ENCODE measurements around the gene LBX2. TPM values are rescaled to one million over a fixed set of nuclear protein-coding genes. Genes with fewer than 3 reads are reported as not detected.

The LBX2 gene
- polyA plus RNA-seq, 2 donors: 0.12 to 0.18 TPM

GRCh38 chr2:74535440-74535965 lies 36.1 kb upstream of the LBX2 start:
- Histone ChIP-seq H3K4me3 (ENCODE audit: low read depth in 1 of 2, low read length in 2 of 2) (no peak overlapping the region), H3K4me1 (ENCODE audit: control insufficient read depth in 2 of 2, insufficient read depth in 2 of 2, low read length in 1 of 2) (peaks cover 0 to 10% of the 10 kb centered on the region in 2 donors), H3K27ac (ENCODE audit: low read depth in 2 of 2, low read length in 1 of 2) (no peak overlapping the region), H3K27me3 (ENCODE audit: control insufficient read depth in 1 of 2, insufficient read depth in 2 of 2, low read length in 2 of 2) (no peaks in the 10 kb centered on the region), H3K36me3 (ENCODE audit: control insufficient read depth in 2 of 2, insufficient read depth in 2 of 2, low read length in 1 of 2) (peaks cover 0 to 11% of the 10 kb centered on the region in 2 donors), H3K9me3 (ENCODE audit: control insufficient read depth in 2 of 2, insufficient read depth in 1 of 2, low read depth in 1 of 2, low read length in 1 of 2) (no peaks in the 10 kb centered on the region)
- 89% methylated on average over 10 of the region's 10 CpGs for WGBS, 2 donors

DNA sequence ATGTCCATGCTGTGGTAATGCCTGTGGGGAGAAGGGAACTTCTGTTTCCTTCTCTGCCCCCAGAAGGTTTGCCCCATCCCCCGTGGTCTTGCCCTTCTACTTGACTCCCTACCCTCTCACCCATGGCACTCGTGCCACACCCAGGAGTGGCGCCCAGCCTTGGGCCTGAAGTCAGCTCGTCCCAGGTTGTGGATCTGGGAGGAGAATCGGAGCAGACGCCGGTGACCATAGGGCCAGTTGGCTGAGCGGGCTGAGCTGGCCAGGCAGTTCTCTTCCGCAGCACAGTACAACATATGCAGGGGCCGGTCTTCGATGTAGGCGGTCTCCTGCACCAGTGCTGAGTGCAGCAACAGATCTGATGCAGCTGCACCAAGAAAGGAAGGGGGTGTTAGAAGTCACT lies 35.0 kb upstream of the LBX2 start:
- no peak overlapping the region for H3K27ac ChIP-seq (ENCODE audit: low read depth in 2 of 2, low read length in 1 of 2)
- no peaks in the 10 kb centered on the region for H3K9me3 ChIP-seq (ENCODE audit: control insufficient read depth in 2 of 2, insufficient read depth in 1 of 2, low read depth in 1 of 2, low read length in 1 of 2)
- H3K4me1 ChIP-seq (ENCODE audit: control insufficient read depth in 2 of 2, insufficient read depth in 2 of 2, low read length in 1 of 2): peaks cover 0 to 10% of the 10 kb centered on the region in 2 donors
- no peak overlapping the region for H3K4me3 ChIP-seq (ENCODE audit: low read depth in 1 of 2, low read length in 2 of 2)
- 82 to 84% methylated on average over 12 of the region's 12 CpGs for WGBS, 2 donors
- H3K27me3 ChIP-seq (ENCODE audit: control insufficient read depth in 1 of 2, insufficient read depth in 2 of 2, low read length in 2 of 2): no peaks in the 10 kb centered on the region
- peaks cover 0 to 11% of the 10 kb centered on the region in 2 donors for H3K36me3 ChIP-seq (ENCODE audit: control insufficient read depth in 2 of 2, insufficient read depth in 2 of 2, low read length in 1 of 2)

- Histone ChIP-seq H3K27ac (ENCODE audit: low read depth in 2 of 2, low read length in 1 of 2) (no peak overlapping the region), H3K36me3 (ENCODE audit: control insufficient read depth in 2 of 2, insufficient read depth in 2 of 2, low read length in 1 of 2) (peaks cover 0 to 11% of the 10 kb centered on the region in 2 donors), H3K27me3 (ENCODE audit: control insufficient read depth in 1 of 2, insufficient read depth in 2 of 2, low read length in 2 of 2) (no peaks in the 10 kb centered on the region), H3K4me1 (ENCODE audit: control insufficient read depth in 2 of 2, insufficient read depth in 2 of 2, low read length in 1 of 2) (peaks cover 4 to 13% of the 10 kb centered on the region in 2 donors), H3K9me3 (ENCODE audit: control insufficient read depth in 2 of 2, insufficient read depth in 1 of 2, low read depth in 1 of 2, low read length in 1 of 2) (no peaks in the 10 kb centered on the region), H3K4me3 (ENCODE audit: low read depth in 1 of 2, low read length in 2 of 2) (no peak overlapping the region)
- whole genome bisulfite sequencing, 2 donors: 81 to 86% methylated on average over 4 of the region's 4 CpGs
These were observed 34.1 kb upstream of the LBX2 start for GRCh38 chr2:74533464-74533863.

- no peaks in the 10 kb centered on the region for H3K9me3 ChIP-seq (ENCODE audit: control insufficient read depth in 2 of 2, insufficient read depth in 1 of 2, low read depth in 1 of 2, low read length in 1 of 2)
- peaks cover 4 to 17% of the 10 kb centered on the region in 2 donors for H3K4me1 ChIP-seq (ENCODE audit: control insufficient read depth in 2 of 2, insufficient read depth in 2 of 2, low read length in 1 of 2)
- H3K36me3 ChIP-seq (ENCODE audit: control insufficient read depth in 2 of 2, insufficient read depth in 2 of 2, low read length in 1 of 2): peaks cover 0 to 14% of the 10 kb centered on the region in 2 donors
- H3K27me3 ChIP-seq (ENCODE audit: control insufficient read depth in 1 of 2, insufficient read depth in 2 of 2, low read length in 2 of 2): no peaks in the 10 kb centered on the region
- no peak overlapping the region for H3K4me3 ChIP-seq (ENCODE audit: low read depth in 1 of 2, low read length in 2 of 2)
- no peak overlapping the region for H3K27ac ChIP-seq (ENCODE audit: low read depth in 2 of 2, low read length in 1 of 2)
These were observed 32.8 kb upstream of the LBX2 start for GRCh38 chr2:74532222-74532621.

DNA sequence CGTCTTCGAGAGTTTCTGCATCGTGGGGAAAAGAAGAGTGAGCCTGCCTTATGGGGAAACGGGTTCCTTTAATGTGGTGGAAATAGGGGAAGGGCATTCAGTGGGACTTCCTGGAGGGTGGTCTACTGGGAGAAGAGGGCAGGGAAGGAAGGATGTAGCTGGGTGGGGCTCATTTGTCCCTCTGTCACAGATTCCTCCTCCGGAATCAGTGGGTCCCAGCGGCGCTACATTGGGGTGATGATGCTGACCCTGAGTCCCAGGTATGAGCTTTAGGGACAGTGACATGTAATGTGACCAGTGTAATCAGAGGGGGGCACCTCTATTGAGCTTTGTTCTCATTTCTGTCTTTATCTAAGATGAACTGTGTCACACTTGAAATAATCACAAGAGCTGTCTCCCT lies 32.3 kb upstream of the LBX2 start:
- Histone ChIP-seq H3K27me3 (ENCODE audit: control insufficient read depth in 1 of 2, insufficient read depth in 2 of 2, low read length in 2 of 2) (no peaks in the 10 kb centered on the region), H3K27ac (ENCODE audit: low read depth in 2 of 2, low read length in 1 of 2) (no peak overlapping the region), H3K9me3 (ENCODE audit: control insufficient read depth in 2 of 2, insufficient read depth in 1 of 2, low read depth in 1 of 2, low read length in 1 of 2) (no peaks in the 10 kb centered on the region), H3K4me3 (ENCODE audit: low read depth in 1 of 2, low read length in 2 of 2) (no peak overlapping the region), H3K36me3 (ENCODE audit: control insufficient read depth in 2 of 2, insufficient read depth in 2 of 2, low read length in 1 of 2) (peaks cover 0 to 19% of the 10 kb centered on the region in 2 donors), H3K4me1 (ENCODE audit: control insufficient read depth in 2 of 2, insufficient read depth in 2 of 2, low read length in 1 of 2) (peaks cover 4 to 13% of the 10 kb centered on the region in 2 donors)
- WGBS, 2 donors: 85 to 90% methylated on average over 7 of the region's 7 CpGs

GRCh38 chr2:74530239-74531187 lies 31.1 kb upstream of the LBX2 start:
- WGBS, 2 donors: 1 to 2% methylated on average over 52 to 54 of the region's 54 CpGs
- peaks cover 7 to 22% of the 10 kb centered on the region in 2 donors for H3K36me3 ChIP-seq (ENCODE audit: control insufficient read depth in 2 of 2, insufficient read depth in 2 of 2, low read length in 1 of 2)
- H3K9me3 ChIP-seq (ENCODE audit: control insufficient read depth in 2 of 2, insufficient read depth in 1 of 2, low read depth in 1 of 2, low read length in 1 of 2): no peaks in the 10 kb centered on the region
- peak overlapping the region; percentile 61 to 97 for H3K4me3 ChIP-seq (ENCODE audit: low read depth in 1 of 2, low read length in 2 of 2)
- H3K27ac ChIP-seq (ENCODE audit: low read depth in 2 of 2, low read length in 1 of 2): peak overlapping the region; percentile 65 to 92
- H3K27me3 ChIP-seq (ENCODE audit: control insufficient read depth in 1 of 2, insufficient read depth in 2 of 2, low read length in 2 of 2): no peaks in the 10 kb centered on the region
- peaks cover 4 to 12% of the 10 kb centered on the region in 2 donors for H3K4me1 ChIP-seq (ENCODE audit: control insufficient read depth in 2 of 2, insufficient read depth in 2 of 2, low read length in 1 of 2)

DNA sequence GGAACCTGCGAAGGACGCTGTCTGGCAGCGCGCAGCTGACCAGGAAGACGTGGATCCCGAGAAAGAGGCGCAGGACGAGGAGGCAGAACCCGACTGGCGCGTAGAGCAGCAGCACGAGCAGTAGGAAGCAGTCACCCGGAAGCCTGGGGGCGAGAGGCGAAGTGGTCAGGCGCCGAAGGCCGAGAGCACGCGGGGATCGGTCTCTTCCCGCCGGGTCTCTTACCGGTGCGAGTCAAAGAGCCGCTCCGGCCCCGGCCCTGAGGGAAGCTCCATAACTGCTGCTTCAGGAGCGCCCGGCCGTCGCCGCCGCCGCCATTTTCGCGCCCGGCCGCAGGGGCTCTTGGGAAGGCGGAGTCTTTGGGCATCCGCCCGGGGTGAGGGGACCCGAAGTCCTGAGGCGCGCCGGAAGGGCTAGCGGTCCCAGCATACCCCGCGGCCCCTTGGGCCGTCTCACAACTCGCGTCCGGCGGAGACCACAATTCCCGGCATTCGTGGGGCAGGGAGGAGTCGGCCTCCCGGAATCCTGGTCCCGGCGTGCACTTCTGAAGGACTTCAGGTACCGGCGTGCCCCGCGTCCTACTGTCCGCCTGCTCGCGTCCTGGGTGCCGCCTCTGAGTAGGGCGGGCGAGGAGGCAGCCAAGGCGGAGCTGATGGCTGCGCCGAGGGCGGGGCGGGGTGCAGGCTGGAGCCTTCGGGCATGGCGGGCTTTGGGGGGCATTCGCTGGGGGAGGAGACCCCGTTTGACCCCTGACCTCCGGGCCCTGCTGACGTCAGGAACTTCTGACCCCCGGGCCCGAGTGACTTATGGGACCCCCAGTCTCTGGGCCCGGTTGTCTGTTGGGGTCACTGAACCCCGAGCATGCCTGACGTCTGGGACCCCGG lies 30.2 kb upstream of the LBX2 start, which contains the start of the genes AUP1 and HTRA2:
TSS of gene AUP1 (minus strand) at position 350 of the 882 bp plus-strand sequence. CDS start at position 273, 77 bp downstream.
TSS of gene HTRA2 (plus strand) at position 577 of the 882 bp plus-strand sequence. CDS start at position 651, 74 bp downstream.
- Histone ChIP-seq H3K9me3 (ENCODE audit: control insufficient read depth in 2 of 2, insufficient read depth in 1 of 2, low read depth in 1 of 2, low read length in 1 of 2) (no peaks in the 10 kb centered on the region), H3K27me3 (ENCODE audit: control insufficient read depth in 1 of 2, insufficient read depth in 2 of 2, low read length in 2 of 2) (no peaks in the 10 kb centered on the region), H3K27ac (ENCODE audit: low read depth in 2 of 2, low read length in 1 of 2) (peak within 1 kb of the TSS; percentile 92), H3K4me3 (ENCODE audit: low read depth in 1 of 2, low read length in 2 of 2) (peak within 1 kb of the TSS; percentile 61 to 97), H3K36me3 (ENCODE audit: control insufficient read depth in 2 of 2, insufficient read depth in 2 of 2, low read length in 1 of 2) (peaks cover 7 to 22% of the 10 kb centered on the region in 2 donors), H3K4me1 (ENCODE audit: control insufficient read depth in 2 of 2, insufficient read depth in 2 of 2, low read length in 1 of 2) (peaks cover 4 to 12% of the 10 kb centered on the region in 2 donors)
- WGBS, 2 donors: 0 to 1% methylated on average over 78 to 87 of the region's 87 CpGs

DNA sequence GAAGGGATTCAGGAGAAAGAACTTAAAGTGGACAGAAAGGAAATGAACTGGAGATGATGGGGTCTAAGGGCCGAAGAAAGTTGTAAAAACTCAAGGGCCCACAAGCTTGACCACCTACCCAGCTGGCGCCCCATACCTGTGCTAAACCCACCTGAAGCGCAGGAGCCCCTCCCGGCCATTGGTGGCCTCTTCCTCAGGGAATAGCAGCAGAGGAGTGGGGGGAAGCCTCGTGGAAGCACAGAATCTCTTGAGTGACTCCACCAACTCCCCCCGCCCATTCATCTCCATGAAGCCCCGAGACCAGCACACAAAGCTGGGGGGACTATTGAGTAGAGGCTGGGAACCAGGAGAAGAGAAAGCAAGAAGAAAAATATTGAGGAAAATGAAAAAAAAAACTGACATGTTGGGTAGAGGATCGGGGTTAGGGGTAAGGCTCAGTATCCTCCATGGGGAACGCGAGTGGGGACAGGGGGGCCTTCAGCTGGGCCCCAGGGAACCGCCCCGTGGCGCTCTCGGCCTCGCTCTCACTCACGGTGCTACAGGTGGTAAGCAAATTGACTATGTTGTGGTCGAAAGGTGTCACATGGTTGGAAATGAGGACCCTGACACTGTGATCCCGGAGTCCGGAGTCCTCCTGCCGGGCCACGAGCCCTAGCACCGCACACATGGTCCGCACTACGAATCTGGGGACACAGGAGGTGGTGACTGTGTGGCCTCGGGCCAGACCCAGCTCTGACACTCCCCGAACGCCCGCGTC lies 29.4 kb upstream of the LBX2 start:
- Histone ChIP-seq H3K36me3 (ENCODE audit: control insufficient read depth in 2 of 2, insufficient read depth in 2 of 2, low read length in 1 of 2) (peaks cover 7 to 22% of the 10 kb centered on the region in 2 donors), H3K27ac (ENCODE audit: low read depth in 2 of 2, low read length in 1 of 2) (peak overlapping the region; percentile 92), H3K9me3 (ENCODE audit: control insufficient read depth in 2 of 2, insufficient read depth in 1 of 2, low read depth in 1 of 2, low read length in 1 of 2) (no peaks in the 10 kb centered on the region), H3K4me3 (ENCODE audit: low read depth in 1 of 2, low read length in 2 of 2) (peak overlapping the region; percentile 61 to 97), H3K4me1 (ENCODE audit: control insufficient read depth in 2 of 2, insufficient read depth in 2 of 2, low read length in 1 of 2) (peaks cover 4 to 12% of the 10 kb centered on the region in 2 donors), H3K27me3 (ENCODE audit: control insufficient read depth in 1 of 2, insufficient read depth in 2 of 2, low read length in 2 of 2) (no peaks in the 10 kb centered on the region)
- WGBS, 2 donors: 15% methylated on average over 29 of the region's 29 CpGs
